CD1c-positive myeloid dendritic cell (primary cell): ENCODE measurements around the gene C10orf62.
"Not testable (repeated sequence)": the region's sequence is repeated elsewhere in the genome, so short reads cannot be mapped to it uniquely, and the experiment has no call there.

Source experiments
- DNase-seq: peaks from one replicate; pipeline ENCODE4 v3.0.0-alpha.2; 2016; ENCODE audit errors: extremely low spot score

Gene C10orf62

DNA sequence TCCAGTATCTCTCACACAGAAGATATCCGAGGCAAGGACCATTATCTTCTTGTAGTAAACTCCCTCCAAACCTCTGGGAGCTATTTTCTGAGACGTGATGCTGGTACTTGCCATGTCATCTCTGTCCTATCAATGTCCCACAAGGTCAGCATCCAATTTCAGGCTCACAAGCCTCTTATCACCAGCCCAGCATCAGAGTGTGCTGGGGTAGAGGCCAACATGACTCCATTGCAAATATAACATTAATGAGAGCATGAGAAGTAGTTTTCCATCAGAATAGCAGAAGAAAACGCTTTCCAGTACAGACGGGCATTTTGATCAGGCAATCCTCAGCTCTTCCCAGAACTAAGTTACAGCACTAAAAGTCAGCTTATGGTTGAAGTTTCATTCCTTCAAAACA is 38.2 kb downstream of the C10orf62 start:
- no peak for DNase-seq

DNA sequence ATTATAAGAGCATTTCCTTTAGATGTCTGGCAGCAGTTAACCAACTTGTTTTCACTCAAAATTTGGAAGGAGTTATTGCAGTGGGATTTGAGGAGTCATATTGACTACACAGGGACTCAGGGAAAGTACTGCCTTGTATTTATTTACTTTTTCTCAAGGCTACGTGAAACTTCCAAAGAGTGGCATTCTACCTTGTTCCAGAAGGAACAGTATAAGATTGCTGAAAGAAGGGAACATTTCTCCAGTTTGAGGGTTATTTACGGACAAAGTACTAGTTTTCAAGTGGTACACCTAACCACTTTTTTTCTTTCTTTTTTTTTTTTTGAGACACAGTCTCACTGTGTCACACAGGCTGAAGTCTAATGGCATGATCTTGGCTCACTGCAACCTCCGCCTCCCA is 38.7 kb downstream of the C10orf62 start:
- no peak for DNase-seq

DNA sequence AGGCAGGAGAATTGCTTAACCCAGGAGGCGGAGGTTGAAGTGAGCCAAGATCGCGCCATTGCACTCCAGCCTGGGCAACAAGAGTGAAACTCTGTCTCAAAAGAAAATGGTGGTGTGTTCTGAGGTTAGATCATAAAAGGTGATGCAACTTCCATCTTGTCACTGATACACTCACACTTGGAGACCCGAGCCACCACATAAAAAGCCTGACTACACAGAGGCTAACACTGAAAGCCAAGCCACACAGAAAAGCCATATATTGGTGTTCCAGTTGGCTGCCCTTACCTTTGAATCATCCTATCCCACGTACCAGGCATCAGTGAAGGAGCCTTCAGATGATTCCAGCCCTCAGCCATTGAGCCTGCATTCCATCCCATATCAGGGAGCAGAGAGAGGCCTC is 39.8 kb downstream of the C10orf62 start:
- DNase-seq = no peak

DNA sequence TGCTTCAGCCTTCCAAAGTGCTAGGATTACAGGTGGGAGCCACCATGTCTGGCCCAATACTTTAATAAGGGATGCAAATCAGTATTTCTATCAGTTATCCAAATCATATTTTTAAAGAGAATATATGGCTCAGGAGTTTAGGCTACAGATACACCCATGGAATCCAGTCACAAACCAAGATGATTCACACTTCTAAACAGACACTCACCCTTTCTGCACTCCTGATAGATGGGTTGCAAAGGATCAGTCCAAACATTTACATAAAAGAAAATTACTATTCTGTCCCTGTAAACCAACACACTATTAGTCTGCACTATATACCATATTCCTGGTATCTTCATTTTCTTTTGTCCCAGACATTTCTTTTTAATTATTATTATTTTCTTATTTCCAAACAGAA is 41.6 kb downstream of the C10orf62 start:
- DNase-seq = no peak

DNA sequence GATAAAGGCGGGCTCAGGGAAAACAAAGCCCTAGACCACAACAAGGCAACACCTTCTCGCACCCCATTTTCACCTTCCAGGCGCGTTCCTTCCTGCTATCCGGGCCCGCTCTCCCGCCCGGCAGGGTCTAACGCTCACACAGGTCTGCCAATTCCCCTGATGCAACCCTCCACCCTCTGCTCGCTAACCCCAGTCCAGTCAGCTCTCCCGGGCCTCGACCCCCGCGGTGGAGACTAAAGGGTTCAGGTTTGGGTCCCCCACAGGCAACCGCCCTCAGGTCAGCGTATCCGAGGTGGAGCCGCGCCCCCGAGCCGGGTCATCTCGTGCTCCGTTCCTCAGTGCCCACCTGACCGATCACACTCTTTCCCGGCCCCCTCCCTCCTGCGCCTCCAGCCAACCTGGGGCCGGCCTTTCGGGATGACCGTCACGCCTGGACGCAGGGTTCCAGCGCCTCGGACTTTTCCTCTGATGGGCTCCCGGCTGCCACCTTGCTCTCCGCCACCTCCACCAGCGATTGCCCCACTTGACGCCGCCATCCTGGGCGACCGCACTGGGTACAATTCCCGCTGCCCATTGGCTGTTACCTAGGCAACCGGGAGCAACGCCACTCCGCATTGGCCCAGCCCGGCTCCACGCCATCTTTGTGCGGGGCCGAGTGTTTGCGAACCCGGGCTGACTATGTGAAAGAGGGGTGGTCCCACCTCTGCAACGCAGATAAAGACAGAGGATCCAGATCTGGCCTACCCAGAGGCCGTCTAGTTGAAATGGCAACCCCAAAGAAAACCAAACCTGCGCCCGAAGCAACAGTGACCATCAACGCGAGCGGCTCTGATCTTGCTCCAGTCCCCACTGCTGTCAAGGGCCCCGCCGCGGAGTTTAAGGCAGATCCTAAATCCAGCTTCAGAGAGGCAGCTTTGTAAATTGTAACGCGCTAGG is 43.7 kb downstream of the C10orf62 start, which contains the start of gene MORN4:
TSS of gene MORN4 (minus strand) at position 552 of the 936 bp plus-strand sequence. CDS start 13,847 bp downstream, outside the sequence.
- peak; percentile 95 for DNase-seq

DNA sequence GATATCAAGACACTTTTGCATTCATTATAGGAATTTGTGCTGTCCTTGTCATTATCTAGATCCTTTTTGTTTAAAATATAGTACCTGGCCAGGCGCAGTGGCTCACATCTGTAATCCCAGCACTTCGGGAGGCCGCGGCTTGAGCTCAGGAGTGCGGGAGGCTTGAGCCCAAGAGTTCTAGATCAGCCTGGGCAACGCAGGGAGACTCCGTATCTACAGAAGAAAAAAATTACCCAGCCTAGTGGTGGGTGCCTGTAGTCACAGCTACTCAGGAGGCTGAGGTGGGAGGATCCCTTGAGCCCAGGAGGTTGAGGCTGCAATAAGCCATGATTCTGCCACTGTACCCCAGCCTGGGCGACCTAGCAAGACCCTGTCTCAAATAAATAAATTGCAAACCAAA is 44.4 kb downstream of the C10orf62 start:
- DNase-seq = no peak

DNA sequence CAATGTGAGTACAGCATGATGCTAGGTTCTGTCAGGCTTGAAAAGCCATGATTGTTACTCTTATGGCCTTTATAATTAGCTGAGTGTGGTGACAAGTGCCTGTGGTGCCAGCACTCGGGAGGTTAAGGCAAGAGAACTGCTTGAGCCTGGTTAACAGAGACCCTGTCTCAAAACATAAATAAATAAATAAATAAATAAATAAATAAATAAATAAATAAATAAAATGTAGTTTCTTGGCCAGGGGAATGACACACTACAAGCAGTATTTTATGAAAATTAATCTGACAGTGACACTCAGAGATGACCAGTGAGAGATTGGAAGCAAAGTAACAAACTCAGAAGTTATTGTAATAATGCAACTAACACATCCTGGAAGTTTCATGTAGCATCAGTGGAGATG is 46.1 kb downstream of the C10orf62 start:
- no peak for DNase-seq

DNA sequence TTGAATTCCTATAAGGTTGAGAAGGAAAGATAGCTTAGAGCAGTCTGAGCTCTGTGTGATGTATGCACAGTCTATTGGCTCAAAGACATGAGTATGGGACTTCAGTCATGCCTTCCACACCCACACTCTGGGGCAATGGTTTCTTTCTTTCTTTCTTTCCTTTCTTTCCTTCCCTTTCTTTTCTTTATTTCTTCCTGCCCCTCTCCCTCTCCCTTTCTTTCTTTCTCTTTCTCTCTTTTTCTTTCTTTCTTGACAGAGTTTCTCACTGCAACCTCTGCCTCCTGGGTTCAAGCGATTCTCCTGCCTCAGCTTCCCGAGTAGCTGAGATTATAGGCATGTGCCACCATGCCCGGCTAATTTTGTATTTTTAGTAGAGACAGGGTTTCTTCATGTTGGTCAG is 49.6 kb downstream of the C10orf62 start:
- not testable (repeated sequence) for DNase-seq

DNA sequence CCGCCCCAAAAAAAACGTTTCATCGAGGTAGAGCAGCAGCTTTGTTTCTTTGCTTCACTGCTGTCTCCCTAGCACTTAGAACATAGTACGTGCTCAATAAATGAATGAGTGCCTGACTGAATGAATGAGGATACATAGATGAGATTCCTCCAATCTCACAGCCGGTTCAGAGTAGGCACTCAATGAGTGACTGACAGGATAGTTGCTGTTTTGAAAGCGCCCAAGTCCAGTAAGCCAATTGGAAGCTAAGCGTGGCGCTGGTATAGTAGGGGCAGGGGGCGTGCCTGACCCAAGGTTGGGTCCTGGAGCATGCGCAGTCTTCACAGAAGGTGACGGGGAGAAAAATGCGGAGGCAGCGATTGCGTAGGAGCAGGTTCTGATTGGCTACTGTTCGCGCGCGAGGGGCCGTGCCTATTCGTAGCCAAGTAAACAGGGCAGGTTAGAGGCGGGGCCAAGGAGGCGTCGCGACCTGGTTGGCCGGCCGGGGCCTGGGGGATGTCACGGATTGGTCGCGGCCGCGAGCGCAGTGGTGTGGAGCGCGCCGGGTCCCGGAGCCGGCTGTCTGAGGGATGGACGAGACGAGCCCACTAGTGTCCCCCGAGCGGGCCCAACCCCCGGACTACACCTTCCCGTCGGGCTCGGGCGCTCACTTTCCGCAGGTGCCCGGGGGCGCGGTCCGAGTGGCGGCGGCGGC is 50.8 kb downstream of the C10orf62 start, which contains the start of gene PI4K2A:
TSS of gene PI4K2A (plus strand) at position 498 of the 694 bp plus-strand sequence. CDS start at position 570, 72 bp downstream.
- peak; percentile 100 for DNase-seq
